ENCODE data around the gene ANAPC1. TPM values are rescaled to one million over a fixed set of nuclear protein-coding genes. Genes with fewer than 3 reads are reported as not detected.

The ANAPC1 gene
- total RNA-seq, 1 donor from 2014 or later, result 29.4 TPM

DNA sequence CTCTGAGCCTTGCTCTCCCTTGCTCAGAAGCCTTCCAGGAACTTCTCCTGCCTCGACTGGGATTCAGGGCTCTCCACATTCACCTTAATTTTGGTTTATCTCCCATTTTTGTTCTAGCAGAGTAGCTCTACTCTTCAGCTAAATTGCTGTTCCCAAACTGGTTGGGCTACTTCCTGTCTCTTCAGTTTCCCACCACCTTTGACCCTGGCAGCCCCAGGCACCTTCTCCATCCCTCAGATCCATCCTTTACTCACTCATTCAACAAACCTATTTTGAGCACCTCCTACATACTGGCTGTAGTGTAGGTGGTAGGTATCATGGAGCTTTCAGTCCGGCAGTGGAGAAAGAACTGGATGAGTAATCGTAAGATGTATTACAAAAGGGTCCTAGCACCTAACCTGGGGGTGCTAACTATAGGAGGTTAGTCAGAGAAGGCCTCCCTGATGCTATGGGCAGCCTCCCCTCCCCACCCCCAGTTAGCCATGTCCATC, 40.7 kb upstream of the ANAPC1 start:
- Histone ChIP-seq H3K27ac (no peak overlapping the region), H3K9me3 (no peaks in the 10 kb centered on the region), H3K36me3 (peaks cover 5% of the 10 kb centered on the region), H3K27me3 (no peaks in the 10 kb centered on the region), H3K4me3 (no peak overlapping the region), H3K4me1 (peaks cover 16% of the 10 kb centered on the region)
- intact Hi-C loops (cut with DNase I), result no loop called here
- TF ChIP-seq CTCF (IDR thresholded peaks at IDR 0.05), result no peak
- ATAC-seq (no peak), DNase-seq (no peak)

DNA sequence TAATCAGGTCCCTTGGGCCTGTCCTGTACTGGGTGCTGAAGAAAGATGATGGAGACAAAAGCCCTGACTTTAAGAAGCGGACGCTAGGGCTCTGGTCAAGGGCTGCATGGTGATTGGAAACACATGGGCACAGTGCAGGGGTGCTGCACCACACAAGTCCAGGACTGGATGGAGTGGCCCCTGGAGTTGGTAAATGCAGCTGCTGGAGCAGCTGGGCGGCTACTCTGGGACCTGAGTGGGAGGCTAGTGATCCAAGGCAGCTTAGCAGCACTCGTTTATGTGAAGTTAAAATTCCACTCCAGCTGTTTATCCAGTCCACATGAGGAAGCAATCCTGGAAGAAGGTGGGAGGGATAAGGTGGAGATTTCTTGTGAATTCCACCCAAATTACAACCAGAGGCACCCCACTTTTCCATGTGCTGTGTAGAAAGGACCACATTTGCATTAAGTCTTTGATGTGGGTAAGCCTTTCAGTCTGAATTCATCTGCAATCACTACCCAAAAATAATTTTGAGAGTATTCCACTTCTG, 39.3 kb upstream of the ANAPC1 start:
- no peak overlapping the region for H3K27ac ChIP-seq
- H3K4me1 ChIP-seq, result peaks cover 17% of the 10 kb centered on the region
- TF ChIP-seq CTCF (IDR thresholded peaks at IDR 0.05), result no peak
- no peaks in the 10 kb centered on the region for H3K36me3 ChIP-seq
- H3K9me3 ChIP-seq, result no peaks in the 10 kb centered on the region
- DNase-seq (no peak), ATAC-seq (no peak)
- intact Hi-C loops (cut with DNase I), result no loop called here
- H3K4me3 ChIP-seq, result no peak overlapping the region
- no peaks in the 10 kb centered on the region for H3K27me3 ChIP-seq

GRCh38 chr2:111919794-111920608, 36.0 kb upstream of the ANAPC1 start:
- no peaks in the 10 kb centered on the region for H3K36me3 ChIP-seq
- intact Hi-C loops (cut with DNase I), result no loop called here
- DNase-seq (peak; percentile 88), ATAC-seq (peak; percentile 97)
- H3K4me3 ChIP-seq, result no peak overlapping the region
- peak overlapping the region; percentile 71 for H3K27ac ChIP-seq
- no peak for TF ChIP-seq CTCF (IDR thresholded peaks at IDR 0.05)
- H3K9me3 ChIP-seq, result no peaks in the 10 kb centered on the region
- peaks cover 9% of the 10 kb centered on the region for H3K4me1 ChIP-seq
- no peaks in the 10 kb centered on the region for H3K27me3 ChIP-seq

- H3K27ac ChIP-seq, result peak overlapping the region; percentile 71
- intact Hi-C loops (cut with DNase I), result no loop called here
These were observed 35.4 kb upstream of the ANAPC1 start for GRCh38 chr2:111919365-111919764.

GRCh38 chr2:111918383-111918806, 34.4 kb upstream of the ANAPC1 start:
- no peaks in the 10 kb centered on the region for H3K27me3 ChIP-seq
- H3K4me3 ChIP-seq, result no peak overlapping the region
- TF ChIP-seq CTCF (IDR thresholded peaks at IDR 0.05), result no peak
- no peak overlapping the region for H3K27ac ChIP-seq
- intact Hi-C loops (cut with DNase I), result no loop called here
- H3K4me1 ChIP-seq, result peaks cover 9% of the 10 kb centered on the region
- no peaks in the 10 kb centered on the region for H3K9me3 ChIP-seq
- H3K36me3 ChIP-seq, result no peaks in the 10 kb centered on the region
- ATAC-seq, result no peak
- DNase-seq, result no peak

More at GRCh38 chr2:111919365-111919764, 35.4 kb upstream of the ANAPC1 start:
- H3K4me3 ChIP-seq, result no peak overlapping the region
- ATAC-seq, result no peak
- DNase-seq, result no peak
- H3K27me3 ChIP-seq, result no peaks in the 10 kb centered on the region
- peak; percentile 12 for TF ChIP-seq CTCF (IDR thresholded peaks at IDR 0.05)
- H3K4me1 ChIP-seq, result peaks cover 9% of the 10 kb centered on the region
- no peaks in the 10 kb centered on the region for H3K9me3 ChIP-seq
- H3K36me3 ChIP-seq, result no peaks in the 10 kb centered on the region
